Vagina (tissue), 2 donors: ENCODE measurements around the gene C11orf54.

Source experiments
- POLR2A ChIP-seq, 2 donors: fragments of 450-650 bp; IDR thresholded peaks; one replicate each; pipeline ENCODE4 v1.6.1; 2017; ENCODE audit warnings: antibody characterized with exemption in 2 of 2, mild to moderate bottlenecking in 2 of 2, moderate library complexity in 2 of 2
- POLR2AphosphoS5 ChIP-seq, 2 donors: sonication (generic); formaldehyde crosslinking; IDR thresholded peaks; one replicate each; pipeline ENCODE4 v1.9.0; 2017; ENCODE audit warnings: antibody characterized with exemption in 2 of 2, mild to moderate bottlenecking in 2 of 2, low read depth in 1 of 2; ENCODE audit not compliant: insufficient read depth in 1 of 2
- TF ChIP-seq, protein P1 (sequence below), 3 experiments: fragments of 450-650 bp in 2 of 3; fragments of 200-600 bp in 1 of 3; sonication (generic) in 1 of 3; IDR thresholded peaks; one replicate each; pipeline ENCODE4 v1.5.1; 2017 to 2019; ENCODE audit warnings: antibody characterized with exemption in 3 of 3, mild to moderate bottlenecking in 2 of 3, moderate library complexity in 2 of 3

DNA sequence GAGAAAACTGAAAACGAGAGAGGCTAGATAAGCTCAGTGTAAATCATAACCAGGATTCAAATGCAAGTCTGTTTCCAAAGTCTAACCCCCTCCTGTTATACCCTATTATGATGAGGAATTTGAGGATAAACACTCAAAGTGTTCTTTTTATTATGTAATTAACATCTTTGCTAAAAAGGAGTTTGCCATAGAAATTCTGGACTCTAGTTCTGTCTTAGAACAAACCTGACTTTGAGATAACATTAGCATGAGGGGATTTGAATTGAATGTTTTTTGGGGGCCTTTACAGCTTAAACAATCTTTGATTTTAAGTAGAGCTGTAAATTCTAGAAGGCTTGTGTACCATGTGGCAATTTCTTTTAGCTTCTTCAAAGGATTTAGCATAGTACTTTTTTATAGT lies 9.5 kb downstream of the C11orf54 start:
- TF ChIP-seq, protein P1, sequence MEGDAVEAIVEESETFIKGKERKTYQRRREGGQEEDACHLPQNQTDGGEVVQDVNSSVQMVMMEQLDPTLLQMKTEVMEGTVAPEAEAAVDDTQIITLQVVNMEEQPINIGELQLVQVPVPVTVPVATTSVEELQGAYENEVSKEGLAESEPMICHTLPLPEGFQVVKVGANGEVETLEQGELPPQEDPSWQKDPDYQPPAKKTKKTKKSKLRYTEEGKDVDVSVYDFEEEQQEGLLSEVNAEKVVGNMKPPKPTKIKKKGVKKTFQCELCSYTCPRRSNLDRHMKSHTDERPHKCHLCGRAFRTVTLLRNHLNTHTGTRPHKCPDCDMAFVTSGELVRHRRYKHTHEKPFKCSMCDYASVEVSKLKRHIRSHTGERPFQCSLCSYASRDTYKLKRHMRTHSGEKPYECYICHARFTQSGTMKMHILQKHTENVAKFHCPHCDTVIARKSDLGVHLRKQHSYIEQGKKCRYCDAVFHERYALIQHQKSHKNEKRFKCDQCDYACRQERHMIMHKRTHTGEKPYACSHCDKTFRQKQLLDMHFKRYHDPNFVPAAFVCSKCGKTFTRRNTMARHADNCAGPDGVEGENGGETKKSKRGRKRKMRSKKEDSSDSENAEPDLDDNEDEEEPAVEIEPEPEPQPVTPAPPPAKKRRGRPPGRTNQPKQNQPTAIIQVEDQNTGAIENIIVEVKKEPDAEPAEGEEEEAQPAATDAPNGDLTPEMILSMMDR (IDR thresholded peaks at IDR 0.05) = no peak
- no peak for TF ChIP-seq POLR2AphosphoS5 (IDR thresholded peaks at IDR 0.05; ENCODE audit: insufficient read depth in 1 of 2, low read depth in 1 of 2)
- TF ChIP-seq POLR2A (IDR thresholded peaks at IDR 0.05) = no peak
